ENCODE data around the gene RNF167. TPM values are rescaled to one million over a fixed set of nuclear protein-coding genes. Genes with fewer than 3 reads are reported as not detected.
"Not testable (repeated sequence)": the region's sequence is repeated elsewhere in the genome, so short reads cannot be mapped to it uniquely, and the experiment has no call there.

The RNF167 gene
- polyA plus RNA-seq, 3 donors = 129 to 146 (median 134) TPM

GRCh38 chr17:4899341-4900230, 40.5 kb upstream of the RNF167 start, which contains the start of gene C17orf107:
C17orf107 (plus strand) TSS chr17:4899536; CDS start chr17:4899763, 227 bp downstream.
- DNase-seq = peak; percentile 77

- no peak for DNase-seq
These were observed 39.6 kb upstream of the RNF167 start for GRCh38 chr17:4900231-4901107.

DNA sequence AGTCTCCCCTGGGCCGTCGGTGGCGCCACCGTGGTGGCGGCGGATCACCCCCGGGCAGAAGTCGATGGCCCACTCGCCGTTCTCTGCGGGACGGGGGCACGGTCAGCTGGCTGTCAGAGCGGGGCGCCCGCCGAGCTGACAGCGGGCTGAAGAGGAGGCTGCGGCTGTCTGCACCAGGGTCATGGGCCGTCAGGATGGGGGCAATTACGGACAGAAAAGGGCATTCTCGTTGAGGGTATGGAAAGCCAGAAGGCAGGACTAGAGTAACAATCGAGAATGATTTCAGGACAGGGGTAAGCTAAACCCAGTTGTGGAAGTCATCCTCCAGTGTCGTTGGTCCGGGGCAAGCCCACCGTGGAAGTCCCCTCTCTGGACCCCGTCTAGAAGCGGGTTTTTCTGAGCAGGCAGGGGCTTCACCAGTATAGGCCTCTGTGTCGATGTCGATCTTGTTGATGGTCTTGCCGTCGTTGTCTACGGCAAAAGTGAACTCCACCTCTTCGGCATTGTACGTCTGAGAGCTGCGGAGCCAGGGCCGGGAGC, 38.9 kb upstream of the RNF167 start:
- no peak for DNase-seq

DNA sequence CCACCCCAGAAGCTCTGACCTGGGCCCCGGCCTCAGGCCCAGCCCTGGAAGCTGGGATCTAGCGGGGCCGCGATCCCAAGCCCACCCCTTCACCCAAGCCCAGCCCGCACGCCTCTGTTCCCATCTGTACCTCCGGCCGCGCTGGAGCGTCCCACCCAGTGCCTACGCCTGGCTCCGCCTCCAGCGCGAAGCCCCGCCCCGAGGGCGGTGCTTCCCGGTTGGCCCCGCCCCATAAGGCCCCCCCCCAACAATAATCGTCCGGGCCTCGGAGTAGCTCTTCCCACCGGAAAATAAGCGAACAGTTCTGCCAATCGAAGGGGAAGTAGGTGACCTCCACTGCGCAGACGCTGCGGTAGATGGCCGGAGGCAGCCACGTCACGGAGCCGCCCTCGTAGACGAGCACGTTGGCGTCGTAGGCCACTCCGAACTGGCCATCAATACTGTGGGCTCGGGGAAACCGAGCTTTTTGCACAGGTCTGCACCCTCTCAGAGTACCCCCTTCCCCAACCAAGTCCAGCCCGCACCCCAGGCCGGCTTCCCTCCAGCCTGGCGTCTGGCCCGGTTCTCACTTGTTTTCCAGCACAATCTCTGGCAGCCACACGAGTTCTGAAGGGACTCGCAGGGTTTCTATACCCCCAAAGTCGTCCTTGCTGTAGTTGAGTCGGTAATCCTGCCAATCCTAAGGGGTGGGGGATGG, 38.3 kb upstream of the RNF167 start:
- DNase-seq = no peak

- DNase-seq = no peak
These were observed 37.5 kb upstream of the RNF167 start for GRCh38 chr17:4902540-4902939.

GRCh38 chr17:4903051-4903818, 36.8 kb upstream of the RNF167 start, which contains the start of gene CHRNE:
CHRNE (minus strand) TSS chr17:4903098; CDS start chr17:4903063, 35 bp downstream.
- peak; percentile 85 for DNase-seq

DNA sequence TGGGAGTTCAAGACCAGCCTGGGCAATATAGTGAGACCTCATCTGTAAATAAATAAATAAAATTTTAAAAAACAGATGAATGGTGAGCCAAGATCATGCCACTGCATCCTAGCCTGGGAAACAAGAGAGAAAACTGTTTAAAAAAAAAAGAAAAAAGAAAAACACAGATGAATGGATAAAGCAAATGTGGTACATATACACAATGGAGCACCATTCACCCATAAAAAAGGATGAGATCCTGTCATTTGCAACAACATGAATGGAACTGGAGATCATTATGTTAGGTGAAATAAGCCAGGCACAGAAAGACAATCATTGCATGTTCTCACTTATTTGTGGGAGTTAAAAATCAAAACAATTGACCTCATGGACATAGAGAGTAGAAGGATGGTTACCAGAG, 33.4 kb upstream of the RNF167 start:
- not testable (repeated sequence) for DNase-seq

GRCh38 chr17:4908301-4908700, 31.8 kb upstream of the RNF167 start:
- DNase-seq = no peak

GRCh38 chr17:4908711-4909496, 31.2 kb upstream of the RNF167 start:
- peak; percentile 90 for DNase-seq

DNA sequence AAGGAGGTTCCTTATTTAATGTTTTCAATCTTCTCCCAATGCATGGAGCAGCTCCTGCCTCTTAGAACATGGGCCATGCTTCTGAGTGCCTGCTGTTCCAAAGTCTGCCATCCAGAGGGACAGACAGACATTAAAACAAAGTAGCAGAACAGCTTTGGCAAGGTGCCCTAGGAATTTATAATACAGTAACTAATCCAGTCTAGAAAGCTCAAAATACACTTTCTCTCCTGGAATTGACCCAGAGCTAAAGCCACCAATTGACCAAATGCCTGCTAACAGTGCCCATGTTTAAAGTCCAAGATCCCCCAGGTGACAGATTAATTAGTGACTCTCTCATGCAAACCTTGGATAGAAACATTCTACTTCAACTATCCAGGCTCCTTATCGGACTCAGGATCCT, 26.1 kb upstream of the RNF167 start:
- DNase-seq = no peak

- not testable (repeated sequence) for DNase-seq
These were observed 25.5 kb upstream of the RNF167 start for GRCh38 chr17:4914551-4914950.

- no peak for DNase-seq
These were observed 20.5 kb upstream of the RNF167 start for GRCh38 chr17:4919511-4920047.

GRCh38 chr17:4920351-4921048, 19.6 kb upstream of the RNF167 start:
- no peak for DNase-seq

DNA sequence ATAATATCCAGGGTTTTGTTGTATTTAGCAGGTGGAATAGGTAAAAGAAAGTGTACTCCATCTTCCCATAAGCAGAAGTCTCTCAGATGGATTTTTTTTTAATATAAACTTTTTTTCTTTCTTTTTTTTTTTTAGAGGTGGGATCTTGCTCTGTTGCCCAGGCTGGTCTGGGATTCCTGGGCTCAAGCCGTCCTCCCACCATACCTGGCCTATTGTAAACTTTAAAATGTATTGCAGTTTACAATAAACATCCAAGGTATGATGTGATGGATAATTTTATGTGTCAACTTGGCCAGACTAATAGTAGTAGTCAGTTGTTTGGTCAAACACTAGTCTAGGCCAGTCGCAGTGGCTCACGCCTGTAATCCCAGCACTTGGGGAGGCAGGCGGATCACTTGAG, 18.7 kb upstream of the RNF167 start:
- no peak for DNase-seq

DNA sequence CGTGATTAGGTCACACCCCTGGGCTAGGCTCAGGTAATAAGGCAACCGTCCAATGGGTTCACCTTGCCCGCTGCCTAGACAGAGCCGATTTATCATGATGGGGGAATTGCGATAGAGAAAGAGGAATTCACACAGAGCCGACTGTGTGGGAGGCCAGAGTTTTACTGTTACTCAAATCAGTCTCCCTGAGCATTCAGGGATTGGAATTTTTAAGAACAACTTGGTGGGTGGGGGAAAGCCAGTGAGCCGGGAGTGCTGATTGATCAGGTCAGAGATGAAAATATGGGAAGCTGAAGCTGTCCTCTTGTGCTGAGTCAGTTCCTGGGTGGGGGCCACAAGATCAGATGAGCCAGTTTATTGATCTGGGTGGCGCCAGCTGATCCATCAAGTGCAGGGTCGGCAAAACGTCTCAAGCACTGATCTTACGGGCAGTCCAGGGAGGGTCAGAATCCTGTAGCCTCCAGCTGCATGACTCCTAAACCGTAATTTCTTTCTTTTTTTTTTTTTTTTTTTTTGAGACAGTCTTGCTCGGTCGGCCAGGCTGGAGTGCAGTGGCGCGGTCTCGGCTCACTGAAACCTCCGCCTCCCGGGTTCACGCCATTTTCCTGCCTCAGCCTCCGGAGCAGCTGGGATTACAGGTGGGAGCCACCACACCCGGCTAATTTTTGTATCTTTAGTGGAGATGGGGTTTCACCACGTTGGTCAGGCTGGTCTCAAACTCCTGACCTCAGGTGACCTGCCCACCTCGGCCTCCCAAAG, 13.3 kb upstream of the RNF167 start:
- not testable (repeated sequence) for DNase-seq

GRCh38 chr17:4928881-4929280, 11.2 kb upstream of the RNF167 start:
- DNase-seq = no peak

GRCh38 chr17:4931963-4932362, 8.1 kb upstream of the RNF167 start, which contains the start of gene GP1BA:
GP1BA (plus strand) TSS chr17:4932277; CDS start chr17:4932605, 328 bp downstream.
- no peak for DNase-seq

DNA sequence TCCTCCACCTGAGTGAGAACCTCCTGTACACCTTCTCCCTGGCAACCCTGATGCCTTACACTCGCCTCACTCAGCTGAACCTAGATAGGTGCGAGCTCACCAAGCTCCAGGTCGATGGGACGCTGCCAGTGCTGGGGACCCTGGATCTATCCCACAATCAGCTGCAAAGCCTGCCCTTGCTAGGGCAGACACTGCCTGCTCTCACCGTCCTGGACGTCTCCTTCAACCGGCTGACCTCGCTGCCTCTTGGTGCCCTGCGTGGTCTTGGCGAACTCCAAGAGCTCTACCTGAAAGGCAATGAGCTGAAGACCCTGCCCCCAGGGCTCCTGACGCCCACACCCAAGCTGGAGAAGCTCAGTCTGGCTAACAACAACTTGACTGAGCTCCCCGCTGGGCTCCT, 7.3 kb upstream of the RNF167 start:
- DNase-seq = no peak
